Measurements from ENCODE around the gene CIZ1.
"Not testable (repeated sequence)": the region's sequence is repeated elsewhere in the genome, so short reads cannot be mapped to it uniquely, and the experiment has no call there.

Gene CIZ1

DNA sequence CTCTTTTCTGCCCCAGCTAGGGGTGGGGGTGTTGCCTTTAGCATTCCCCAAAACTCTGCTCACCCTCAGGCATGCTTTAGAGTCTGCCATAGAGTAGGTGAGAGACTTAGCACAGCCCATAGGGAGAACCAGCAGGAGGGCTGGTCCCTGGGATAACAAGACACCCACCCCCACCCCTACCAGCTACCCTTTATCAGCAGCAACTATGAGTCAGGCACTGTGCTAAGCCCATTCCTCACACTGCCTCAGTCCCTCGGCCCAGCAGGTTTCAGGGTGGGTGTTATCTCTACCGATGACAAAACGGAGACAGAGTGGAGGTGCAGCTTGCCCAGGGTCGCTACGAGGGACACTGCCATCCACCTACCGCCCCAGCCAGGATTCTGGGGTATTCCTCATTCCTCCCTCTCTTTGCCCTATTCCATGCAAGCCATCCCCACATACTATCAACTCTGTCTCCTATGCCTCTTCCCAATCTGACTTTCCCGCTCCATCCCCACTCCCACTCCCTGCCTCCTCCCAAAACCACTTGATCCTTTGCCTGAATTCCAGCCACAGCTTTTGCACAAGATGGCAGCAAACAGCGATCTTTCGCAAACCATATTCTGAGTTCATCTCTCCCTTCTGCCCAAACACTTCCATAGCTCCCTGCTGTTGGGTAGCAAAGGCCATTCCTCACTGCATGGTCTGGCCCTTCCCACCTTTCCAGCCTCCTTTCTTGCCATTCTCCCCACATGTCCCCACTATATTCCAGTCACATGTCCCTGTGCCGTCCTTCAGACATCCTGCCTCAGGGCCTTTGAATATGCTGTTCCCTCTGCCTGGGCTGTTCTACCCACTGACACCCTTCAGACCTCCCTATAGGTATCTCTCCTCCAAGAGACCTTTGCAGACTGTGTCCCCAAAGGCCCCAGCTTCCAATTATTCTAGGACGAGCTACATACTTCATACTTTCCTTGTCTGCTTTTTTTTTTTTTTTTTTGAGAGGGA lies 5.1 kb downstream of the CIZ1 start:
- no peak for DNase-seq

DNA sequence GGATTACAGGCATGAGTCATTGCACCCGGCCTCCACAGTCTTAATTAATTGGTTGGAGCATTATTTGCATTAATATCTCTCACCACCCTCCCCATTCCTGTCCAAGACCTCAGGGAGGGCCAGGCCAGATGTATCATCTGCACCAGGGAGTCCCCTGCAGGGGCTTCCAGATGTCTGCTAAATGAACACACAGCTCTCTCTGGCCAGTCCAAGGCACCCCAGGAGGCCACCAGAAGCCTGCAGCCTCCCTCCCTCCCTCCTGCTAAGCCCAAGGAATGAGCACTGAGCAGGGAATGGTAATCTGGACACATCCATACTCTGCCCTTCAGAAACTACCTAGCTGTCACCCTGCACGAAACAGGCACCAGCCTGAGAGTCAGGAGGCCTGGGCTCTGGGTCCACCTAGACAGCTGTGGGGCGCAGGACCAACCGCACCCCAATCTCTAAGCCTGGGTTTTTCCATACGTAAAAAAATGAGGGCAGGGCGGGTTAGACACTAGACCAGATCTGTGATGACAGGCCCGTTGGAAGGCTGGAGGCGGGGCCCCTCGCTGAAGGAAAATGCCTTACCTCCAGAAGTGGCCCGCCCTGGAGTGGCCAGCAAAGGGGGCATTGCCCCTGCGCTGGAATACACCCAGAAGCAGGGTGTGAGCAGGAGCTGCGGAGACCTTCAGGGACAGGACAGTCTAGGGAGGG lies 8.3 kb downstream of the CIZ1 start:
- DNase-seq: no peak

DNA sequence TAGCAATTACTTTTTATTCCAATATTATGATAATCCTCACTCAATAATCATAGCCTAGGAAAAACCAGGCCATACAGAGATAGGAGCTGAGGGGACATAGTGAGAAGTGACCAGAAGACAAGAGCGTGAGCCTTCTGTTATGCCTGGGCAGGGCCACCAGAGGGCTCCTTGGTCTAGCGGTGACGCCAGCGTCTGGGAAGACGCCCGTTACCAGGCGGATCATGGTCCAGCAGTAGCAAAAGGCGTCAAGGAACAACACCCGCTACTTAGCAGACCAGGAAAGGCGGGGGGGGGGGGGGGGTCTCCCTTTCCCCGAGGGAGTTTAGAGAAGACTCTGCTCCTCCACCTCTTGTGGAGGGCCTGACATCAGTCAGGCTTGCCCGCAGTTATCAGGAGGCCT lies 9.9 kb downstream of the CIZ1 start:
- not testable (repeated sequence) for DNase-seq

DNA sequence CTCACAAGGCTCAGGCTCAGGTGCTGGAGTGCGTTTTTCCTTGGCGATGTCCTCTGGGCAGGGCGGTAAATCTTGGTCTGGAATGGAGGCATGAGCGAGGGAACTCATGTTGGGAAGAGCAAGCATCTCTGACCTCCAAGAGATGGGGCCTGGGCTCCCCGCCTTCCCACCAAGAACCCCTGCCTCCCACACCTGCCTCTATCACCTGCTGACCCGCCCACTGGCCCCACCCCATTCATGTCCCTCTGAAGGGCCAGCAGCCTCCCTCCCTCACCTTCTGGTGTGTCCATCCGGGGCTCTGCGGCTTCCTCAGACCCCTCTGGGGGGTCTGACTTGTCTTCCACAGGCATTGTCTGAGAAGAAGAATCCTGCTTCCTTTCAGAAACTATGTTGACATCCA lies 10.9 kb downstream of the CIZ1 start:
- no peak for DNase-seq

DNA sequence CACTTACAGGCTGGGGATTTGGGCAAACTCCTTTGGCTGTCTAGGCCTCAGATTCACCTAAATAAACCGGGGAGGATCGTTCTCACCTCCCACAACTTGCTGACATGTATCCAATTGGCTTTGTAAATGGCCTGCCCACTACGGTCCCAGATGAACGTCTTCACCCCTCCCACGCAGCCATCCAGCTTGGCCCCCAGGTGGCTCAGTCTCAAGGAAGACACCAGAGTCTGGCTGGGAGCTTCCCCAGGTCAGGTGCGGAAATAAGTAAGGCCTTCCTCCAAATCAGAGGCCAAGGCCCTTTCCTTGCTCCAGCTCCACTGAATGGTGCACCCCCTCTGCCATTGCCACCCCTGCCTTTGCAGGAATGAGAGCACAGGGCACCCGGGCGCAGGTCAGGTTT lies 11.4 kb downstream of the CIZ1 start:
- no peak for DNase-seq

DNA sequence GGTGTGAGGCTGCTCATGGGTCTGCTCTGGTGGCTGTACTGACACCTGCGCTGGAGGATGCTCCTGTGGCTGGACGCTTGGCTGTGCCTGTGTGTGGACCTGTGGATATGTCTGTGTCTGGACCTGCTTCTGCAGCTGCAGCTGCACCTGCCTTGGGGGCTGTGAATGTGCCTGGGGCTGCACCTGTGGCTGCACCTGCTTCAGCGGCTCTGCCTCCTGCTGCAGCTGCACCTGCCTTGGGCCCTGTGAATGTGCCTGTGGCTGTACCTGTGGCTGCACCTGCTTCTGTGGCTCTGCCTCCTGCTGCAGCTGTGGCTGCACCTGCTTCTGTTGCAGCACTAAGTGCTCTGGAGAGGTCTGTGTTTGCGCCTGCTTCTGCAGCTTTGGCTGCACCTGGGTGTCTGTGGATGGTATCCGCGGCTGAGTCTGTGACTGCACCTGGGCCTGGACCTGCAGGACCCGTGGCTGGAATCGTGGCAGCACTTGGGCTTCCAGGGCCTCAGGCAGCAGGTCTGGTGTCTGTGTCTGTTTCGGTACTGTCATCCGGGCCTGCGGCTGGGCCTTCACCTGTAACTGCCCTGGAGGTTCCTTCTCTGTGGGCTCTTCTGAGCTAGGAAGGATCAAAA lies 12.5 kb downstream of the CIZ1 start:
- DNase-seq: no peak

DNA sequence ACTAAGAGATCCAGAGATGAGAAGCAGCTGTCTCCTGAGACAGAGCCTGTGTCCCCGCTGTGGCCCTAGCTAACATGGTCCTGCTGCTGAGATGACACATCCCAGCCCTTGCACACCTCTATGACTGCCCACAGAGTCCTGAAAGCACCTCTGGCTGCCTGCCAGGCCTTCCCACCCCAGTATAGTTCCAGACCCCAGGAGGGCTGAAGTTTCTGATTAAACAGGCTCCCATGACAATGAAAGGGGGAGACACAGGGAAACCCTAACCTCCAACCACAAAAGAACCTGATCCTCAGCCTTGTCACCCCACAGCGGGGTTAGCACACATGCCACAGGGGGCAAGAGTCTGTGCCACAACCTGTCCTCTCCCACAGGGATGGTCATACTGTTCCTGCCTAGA lies 15.6 kb downstream of the CIZ1 start:
- DNase-seq: no peak

DNA sequence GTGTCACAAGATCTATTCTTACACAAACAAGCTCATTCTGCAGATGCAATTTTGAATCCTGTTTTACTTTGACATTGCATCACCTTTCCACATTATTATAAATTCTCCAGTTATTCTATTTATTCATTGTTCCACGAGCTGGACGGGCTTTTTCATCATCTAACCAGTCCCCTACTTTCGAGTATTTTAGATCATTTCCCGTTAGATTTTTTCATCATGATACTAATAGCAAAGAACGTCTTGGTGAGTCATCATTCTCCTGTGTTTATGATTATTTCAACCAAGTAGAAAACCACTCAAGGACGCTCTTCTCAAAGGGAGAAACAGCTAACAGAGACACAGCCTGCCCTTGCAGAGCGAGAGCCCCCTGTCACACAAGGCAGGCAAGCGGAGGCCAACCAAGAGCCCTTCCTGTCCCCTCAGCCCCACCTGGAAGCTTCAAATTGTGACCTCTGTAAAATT lies 16.2 kb downstream of the CIZ1 start:
- no peak for DNase-seq

DNA sequence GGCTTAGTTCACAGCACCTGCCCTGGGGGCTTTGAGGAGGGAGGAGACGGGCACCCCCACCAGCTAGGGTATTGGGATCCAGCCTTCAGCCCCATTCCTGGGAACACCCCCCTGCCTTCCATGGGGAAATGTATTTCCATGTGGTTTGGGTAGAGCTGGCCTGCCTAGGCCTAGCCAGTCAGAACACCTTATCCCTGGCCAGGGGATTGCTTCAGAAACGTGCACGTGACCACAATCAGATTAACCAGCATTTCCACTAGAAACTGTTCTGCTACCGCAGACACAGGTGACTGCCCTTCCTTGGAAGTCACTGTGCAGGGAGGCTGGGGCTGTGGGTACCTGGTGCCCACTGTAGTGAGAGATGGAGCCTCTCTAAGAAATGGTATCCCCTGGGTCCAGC lies 17.3 kb downstream of the CIZ1 start:
- DNase-seq: no peak

DNA sequence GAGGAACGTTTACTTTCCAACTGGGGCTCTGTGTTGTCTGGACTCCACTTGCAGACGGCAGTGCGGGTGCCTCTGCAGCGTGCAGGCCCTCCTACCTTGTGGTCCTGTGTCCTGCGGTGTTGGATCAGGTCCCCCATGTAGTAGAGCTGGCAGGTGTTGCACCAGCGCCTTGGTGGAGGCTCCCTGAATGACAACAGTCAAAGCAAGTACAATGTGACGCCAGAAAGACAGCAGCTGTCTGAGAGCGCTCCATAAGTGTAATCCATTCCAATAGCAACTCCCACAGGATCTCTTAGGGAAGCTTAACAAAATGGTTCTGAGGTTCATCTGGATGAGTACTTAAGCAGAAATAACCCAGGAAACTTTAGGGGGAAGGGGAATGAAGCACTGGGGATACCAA lies 21.4 kb downstream of the CIZ1 start:
- DNase-seq: no peak

DNA sequence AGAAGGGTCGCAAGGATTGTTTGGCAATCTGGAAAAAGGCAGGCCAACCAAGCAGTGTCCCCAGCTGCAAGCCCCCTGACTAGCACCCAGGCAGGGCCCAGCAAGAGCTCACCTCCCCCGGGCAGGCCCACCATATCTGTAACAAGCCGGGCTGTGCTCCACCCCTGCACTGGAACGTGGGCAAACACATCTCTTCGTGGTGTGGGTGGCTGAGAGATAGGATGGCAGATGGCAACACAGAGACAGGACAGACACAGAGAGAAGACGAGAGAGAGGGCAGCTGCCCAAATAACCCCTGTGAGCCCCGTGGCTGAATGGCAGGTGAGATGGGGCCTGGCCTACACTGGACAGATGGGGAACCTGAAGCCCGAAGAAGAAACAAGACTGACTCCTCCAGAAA lies 21.9 kb downstream of the CIZ1 start:
- no peak for DNase-seq

DNA sequence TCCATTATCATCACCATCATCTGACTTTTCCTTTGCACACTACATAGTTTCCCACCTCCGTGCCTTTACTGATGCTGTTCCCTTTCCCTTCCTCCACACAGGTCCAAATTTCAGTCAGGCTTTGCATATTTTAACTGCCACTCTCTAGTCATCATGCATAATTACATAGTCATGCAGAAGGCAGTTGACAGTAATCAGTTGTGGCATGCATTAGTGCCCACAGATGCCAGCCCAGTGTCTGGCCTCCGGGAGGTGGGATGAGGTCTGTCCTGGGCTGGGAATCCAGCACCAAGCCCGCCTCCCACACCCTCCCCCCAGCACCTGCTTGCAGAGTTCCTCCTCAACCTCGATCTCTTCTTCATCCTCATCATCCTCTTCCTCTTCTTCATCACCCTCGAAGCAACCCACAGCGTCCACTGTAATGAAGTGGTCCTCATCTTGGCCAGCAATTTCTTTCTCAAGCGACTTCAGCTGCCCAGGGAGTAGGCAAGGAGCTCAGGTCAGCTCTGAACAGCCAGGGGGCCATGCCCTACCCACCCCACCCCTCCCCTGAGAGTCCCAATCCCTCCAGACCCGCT lies 22.6 kb downstream of the CIZ1 start:
- DNase-seq: no peak

DNA sequence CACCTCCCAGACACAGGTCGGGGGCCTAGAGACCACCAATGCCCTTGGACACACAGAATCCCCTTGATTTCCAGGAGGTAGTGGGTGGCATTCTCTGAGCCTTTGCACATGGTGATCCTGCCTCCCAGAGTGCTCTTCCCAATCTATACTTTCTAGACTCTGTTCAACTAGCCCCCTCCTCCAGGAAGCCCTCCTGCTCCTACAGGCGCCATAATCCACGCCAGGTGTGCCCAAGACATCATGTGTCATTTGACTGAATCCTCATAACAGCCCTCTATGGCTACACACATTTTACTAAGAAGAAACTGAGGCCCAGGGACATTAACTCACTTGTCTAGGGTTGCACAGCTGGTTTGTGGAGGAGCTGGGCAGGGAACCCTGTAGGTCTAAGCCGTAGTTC lies 24.2 kb downstream of the CIZ1 start:
- DNase-seq: no peak

DNA sequence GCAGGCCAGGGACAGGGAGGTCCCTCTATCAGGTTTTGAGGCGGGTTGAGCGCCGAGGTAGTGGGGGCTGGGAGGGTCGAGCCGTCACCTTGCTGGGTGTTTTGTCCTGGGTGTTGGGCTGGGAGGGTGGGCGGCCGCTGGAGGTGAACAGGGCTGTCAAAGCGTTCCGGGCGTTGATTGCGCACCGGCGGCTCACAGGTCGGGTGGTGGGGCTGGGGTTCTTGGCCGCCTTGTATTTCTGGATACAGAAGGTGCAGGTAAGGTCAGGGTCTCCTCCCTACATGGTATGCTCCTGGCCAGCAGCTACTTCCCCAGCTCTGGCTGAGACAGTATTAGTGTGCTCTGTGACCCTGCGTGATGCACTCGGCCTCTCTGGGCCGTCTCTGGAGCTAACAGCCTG lies 25.2 kb downstream of the CIZ1 start:
- DNase-seq: no peak

DNA sequence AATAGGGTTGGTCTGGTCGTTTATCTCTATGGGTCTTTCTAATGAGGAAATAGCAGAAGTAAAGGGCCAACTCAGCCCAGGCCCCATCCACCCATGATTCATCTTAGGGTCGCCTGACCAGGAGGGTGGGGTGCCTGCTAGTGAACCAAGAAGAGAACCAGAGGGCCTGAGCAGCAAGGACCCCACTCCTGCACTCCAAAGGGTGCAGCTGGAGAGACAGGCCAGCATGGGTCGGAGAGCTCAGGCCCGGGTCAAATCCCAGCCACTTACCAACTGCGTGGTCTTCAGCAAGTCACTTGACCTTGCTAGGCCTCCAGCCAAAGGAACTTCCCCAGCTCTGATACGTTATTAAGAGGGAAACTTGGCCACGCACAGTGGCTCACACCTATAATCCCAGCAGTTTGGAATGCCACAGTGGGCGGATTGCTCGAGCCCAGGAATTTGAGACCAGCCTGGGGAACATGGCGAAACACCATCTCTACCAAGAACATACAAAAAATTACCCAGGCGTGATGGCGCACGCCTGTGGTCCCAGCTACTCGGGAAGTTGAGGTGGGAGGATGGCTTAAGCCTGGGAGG lies 27.0 kb downstream of the CIZ1 start:
- peak; percentile 25 for DNase-seq

DNA sequence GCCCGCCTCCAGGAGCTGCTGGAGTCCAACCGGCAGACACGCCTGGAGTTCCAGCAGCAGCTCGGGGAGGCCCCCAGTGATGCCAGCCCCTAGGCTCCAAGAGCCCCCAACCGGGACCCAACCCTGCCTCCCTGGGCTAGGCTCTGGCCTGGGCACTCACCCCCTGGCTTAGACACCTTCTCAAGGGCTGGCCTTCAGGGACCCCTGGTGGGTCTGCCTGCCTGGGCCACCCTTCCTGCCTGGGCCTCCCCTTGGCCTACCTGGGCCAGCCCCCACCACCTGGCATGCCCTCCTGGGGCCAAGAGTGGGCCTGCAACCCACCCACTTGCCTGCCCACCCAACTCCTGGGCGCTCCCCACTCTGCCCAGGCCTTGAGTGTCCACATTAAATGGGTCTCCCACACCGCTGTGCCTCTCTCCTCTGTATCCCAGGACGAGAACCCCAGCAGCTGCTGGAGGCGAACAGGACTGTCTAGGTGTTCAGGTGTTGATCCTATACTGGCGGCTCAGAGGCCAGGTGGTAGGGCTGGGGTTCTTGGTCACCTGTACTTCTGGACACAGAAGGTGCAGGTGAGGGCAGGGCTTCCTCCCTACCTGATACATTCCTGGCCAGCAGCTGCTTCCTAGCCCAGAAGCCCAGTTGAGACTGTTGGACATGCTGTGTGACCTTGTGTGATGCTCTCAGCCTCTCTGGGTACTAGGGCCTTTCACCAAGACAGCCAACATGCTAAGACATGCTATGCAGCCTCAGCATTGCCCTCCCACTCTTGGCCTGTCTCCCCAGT lies 27.7 kb downstream of the CIZ1 start:
- DNase-seq: no peak

DNA sequence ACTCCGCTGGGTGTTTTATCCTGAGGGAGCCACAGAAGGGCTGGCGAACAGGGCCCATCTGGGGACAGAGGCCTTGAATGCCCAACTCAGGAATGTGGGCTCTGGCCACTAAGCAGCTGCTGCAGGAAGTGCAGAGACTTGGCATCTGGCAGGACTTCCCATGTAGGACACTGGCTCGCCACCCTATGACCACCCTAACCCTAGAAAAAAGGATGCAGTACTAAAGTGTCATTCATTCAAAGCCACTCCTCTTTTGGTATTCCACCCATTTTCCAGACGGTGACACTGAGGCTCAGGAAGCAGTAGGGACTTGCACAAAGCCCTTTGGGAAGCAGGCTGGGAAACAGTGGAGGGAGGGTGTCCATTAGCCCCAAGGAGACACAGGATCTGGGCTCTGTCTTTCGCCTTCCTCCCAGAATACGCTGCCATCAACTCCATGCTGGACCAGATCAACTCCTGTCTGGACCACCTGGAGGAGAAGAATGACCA lies 28.3 kb downstream of the CIZ1 start:
- no peak for DNase-seq

DNA sequence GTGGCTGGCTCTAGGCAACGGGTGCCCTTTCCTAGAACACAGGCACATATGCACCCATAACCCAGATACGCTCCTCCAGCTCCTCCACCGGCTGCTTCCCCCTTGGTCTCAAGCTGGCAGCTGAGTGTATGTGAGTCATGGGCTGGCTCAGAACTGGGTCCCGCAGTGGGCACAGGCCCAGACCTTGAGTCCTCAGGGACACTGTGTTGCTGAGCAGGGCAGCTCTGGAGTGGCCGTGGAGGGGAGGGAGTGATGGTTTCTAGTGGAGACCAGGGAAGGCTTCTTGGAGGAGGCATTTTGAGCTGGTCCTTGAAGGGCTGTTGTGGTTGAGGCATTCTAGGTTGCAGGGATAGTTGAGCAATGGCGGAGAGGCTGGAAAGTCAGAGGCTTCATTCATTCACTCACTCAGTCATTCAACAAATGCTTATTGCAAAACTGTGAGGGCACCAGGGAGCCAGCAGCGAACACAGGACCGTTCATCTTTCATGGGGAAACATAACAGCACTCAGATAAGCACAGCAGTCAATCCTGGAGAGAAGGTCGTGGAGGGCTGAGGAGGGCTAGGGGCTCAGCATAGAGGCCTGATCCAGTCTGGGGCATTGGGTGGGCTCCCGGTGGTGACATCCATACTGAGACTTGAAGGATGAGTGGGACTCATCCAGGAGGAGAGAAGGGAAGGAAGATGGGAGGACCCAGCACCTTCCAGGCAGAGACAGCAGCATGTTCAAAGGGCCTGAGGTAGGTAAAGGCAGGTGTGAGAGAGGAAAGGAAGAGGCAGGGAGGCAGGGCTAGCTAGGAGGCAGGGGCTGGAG lies 29.0 kb downstream of the CIZ1 start:
- DNase-seq: no peak

DNA sequence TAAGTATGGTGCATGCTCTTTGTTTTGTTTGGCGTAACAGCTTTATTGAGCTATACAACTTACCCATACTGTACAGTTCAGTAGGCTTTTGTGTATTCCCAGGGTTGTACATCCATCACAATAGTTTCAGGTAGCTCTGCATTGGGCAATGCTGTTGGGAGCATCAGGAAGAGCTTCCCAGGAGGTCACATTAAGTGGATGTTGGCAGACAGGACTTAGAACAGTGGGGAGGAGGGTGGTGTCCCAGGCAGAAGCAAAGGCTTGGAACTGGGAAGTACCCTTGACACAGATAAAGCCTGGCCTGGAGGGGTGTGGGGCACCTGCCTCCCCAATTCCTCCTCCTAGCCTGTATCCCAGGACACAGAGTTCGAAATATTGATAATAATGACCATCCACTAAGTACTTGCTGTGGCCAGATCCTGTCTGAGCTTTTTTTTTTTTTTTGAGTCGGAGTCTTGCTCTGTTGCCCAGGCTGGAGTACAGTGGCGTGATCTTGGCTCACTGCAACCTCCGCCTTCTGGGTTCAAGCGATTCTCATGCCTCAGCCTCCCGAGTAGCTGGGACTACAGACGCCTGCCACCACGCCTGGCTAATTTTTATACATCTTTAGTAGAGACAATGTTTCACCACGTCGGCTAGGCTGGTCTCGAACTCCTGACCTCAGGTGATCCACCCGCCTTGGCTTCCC lies 30.0 kb downstream of the CIZ1 start:
- no peak for DNase-seq

DNA sequence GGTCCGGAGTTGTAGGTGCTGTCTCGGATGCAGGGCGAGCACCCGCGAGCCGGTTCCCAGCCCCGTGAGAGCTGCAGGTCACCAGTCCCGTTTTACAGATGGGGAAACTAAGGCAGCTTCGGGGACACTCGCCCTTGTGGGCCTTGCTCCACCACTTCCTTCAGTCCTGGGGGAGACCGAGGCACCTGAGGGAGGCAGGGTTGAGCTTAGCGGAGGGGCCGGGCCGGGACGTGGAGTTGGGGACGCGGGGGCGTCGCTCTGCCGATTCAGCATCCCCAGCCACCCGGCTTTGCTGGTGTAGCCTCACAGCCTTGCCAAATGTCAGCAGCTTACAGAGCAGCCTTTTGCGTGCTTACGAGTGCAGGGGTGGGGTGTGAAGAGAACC lies 30.8 kb downstream of the CIZ1 start:
- peak; percentile 41 for DNase-seq

Data from suppressor macrophage treated with lipopolysaccharide for 4 hours (primary cell).